Adrenal gland (tissue), 12 donors: ENCODE data around the gene STT3B. TPM values are rescaled to one million over a fixed set of nuclear protein-coding genes. Genes with fewer than 3 reads are reported as not detected.

ENCODE experiments used
- DNase-seq, 7 donors: peaks; one replicate each; pipeline ENCODE4 v3.0.0-alpha.2; 2019 to 2020
- H3K27ac ChIP-seq, 5 donors: fragments of 200-600 bp; sonication (generic) in 4 of 5; 1 replicate in 3 of 5; 2 replicates in 2 of 5; pipeline versions ENCODE4 v1.5.1 to v1.8.0; 2016 to 2020; ENCODE audit warnings: mild to moderate bottlenecking in 1 of 5
- H3K27me3 ChIP-seq: fragments of 200-600 bp; 2 replicates; pipeline ENCODE4 v1.8.0; 2021
- H3K36me3 ChIP-seq, 2 donors: fragments of 200-600 bp; replicated peaks in 1 of 2; 1 replicate in 1 of 2; 2 replicates in 1 of 2; pipeline versions ENCODE4 v1.5.1 to v1.8.0; 2018 to 2022
- H3K4me1 ChIP-seq, 2 donors: fragments of 200-600 bp; replicated peaks in 1 of 2; 1 replicate in 1 of 2; 2 replicates in 1 of 2; pipeline versions ENCODE4 v1.5.1 to v1.8.0; 2018 to 2021
- H3K4me3 ChIP-seq, 4 donors: fragments of 200-600 bp; sonication (generic) in 3 of 4; one replicate each; pipeline ENCODE4 v1.5.1; 2016 to 2018
- H3K9me3 ChIP-seq, 3 donors: fragments of 200-600 bp; sonication (generic) in 1 of 3; replicated peaks in 1 of 3; 1 replicate in 2 of 3; 2 replicates in 1 of 3; pipeline versions ENCODE4 v1.5.1 to v1.8.0; 2016 to 2021
- CTCF ChIP-seq, 6 experiments: fragments of 450-650 bp in 4 of 6; fragments of 200-600 bp in 2 of 6; sonication (generic) in 1 of 6; IDR thresholded peaks; 1 replicate in 5 of 6; 2 replicates in 1 of 6; pipeline versions ENCODE4 v1.5.1 to v1.8.0; 2016 to 2021; ENCODE audit warnings: antibody characterized with exemption in 6 of 6, mild to moderate bottlenecking in 2 of 6, moderate library complexity in 1 of 6
- POLR2A ChIP-seq, 2 donors: fragments of 450-650 bp; IDR thresholded peaks; one replicate each; pipeline ENCODE4 v1.6.1; 2017; ENCODE audit warnings: antibody characterized with exemption in 2 of 2, mild to moderate bottlenecking in 2 of 2, moderate library complexity in 1 of 2
- WGBS, 4 donors: extraction: QIAGEN DNeasy Blood & Tissue Kit in 2 of 4; methylation state at CpG; one replicate each; pipeline versions ENCODE4 v1.1.5 to v1.1.7; 2013 to 2017; 5-methylcytosine and 5-hydroxymethylcytosine counted together
- intact Hi-C, 2 donors: fragments of 100-400 bp; cut with DNase I; formaldehyde crosslinking; loops; one replicate each; pipeline versions ENCODE4 v1.14.1 to v1.15.0; 2022 to 2023
- polyA plus RNA-seq, 3 donors: library from polyadenylated mRNA; stranded (reverse); fragments of 200-250 nt in 2 of 3; fragments of 350-450 nt in 1 of 3; fragmentation: Illumina TruSeq in 1 of 3; extraction: RNeasy Lipid Tissue Mini Kit (QIAGEN cat#74804) in 1 of 3; gene quantifications; one replicate each; pipeline ENCODE4 v1.2.3, GENCODE V29; 2013 to 2014
- total RNA-seq, 9 donors: library from RNA; depleted of rRNA in 4 of 9; stranded (reverse); fragments of >200 nt in 4 of 9; fragments of 120-200 nt in 1 of 9; fragmentation: NEBNext Ultra II Directional in 1 of 9; extraction: Animal tissue kit (Norgen Biotek cat#: 25700) in 1 of 9; gene quantifications; one replicate each; pipeline versions ENCODE4 v1.1.0 to v1.2.4, GENCODE V29; 2013 to 2023
- donor health status: healthy with polysubstance abuse.
- donor health status: Bipolar disorder and iron deficiency.
- donor health status: DM: yes; HTN: yes; CAD: no.
- donor health status: DM: no; HTN: no; CAD: no.
- donor health status: DM: no; HTN: no; CAD: no.
- donor health status: DM: yes; HTN: yes; CAD: no.

Gene STT3B
- total and polyA plus RNA-seq, 12 donors: 38.0 to 141 (median 104) TPM

- TF ChIP-seq POLR2A (IDR thresholded peaks at IDR 0.05) (no peak), CTCF (IDR thresholded peaks at IDR 0.05) (no peak)
- Histone ChIP-seq H3K9me3 (peaks cover 0 to 6% (median 0%) of the 10 kb centered on the region in 3 donors), H3K4me3 (no peak overlapping the region), H3K27me3 (no peaks in the 10 kb centered on the region), H3K4me1 (no peaks in the 10 kb centered on the region), H3K27ac (no peak overlapping the region), H3K36me3 (no peaks in the 10 kb centered on the region)
- 95 to 100% (median 96%) methylated on average over 1 to 4 of the region's 4 CpGs for WGBS, 4 donors
- intact Hi-C loops: no loop called here
- no peak for DNase-seq
These were observed 73.7 kb downstream of the STT3B start for GRCh38 chr3:31606453-31606852.

GRCh38 chr3:31610700-31611275, 78.1 kb downstream of the STT3B start:
- H3K36me3 ChIP-seq: no peaks in the 10 kb centered on the region
- peaks cover 0 to 10% of the 10 kb centered on the region in 2 donors for H3K4me1 ChIP-seq
- intact Hi-C loops: no loop called here
- TF ChIP-seq POLR2A (IDR thresholded peaks at IDR 0.05): no peak
- TF ChIP-seq CTCF (IDR thresholded peaks at IDR 0.05): peak; percentile 17 to 64 (median 58)
- H3K27ac ChIP-seq: no peak overlapping the region
- peak in 2 of 7 donors; percentile 44 to 45 for DNase-seq
- WGBS, 4 donors: 89 to 96% (median 92%) methylated on average over 1 of the region's 1 CpG
- no peaks in the 10 kb centered on the region for H3K27me3 ChIP-seq
- H3K9me3 ChIP-seq: peaks cover 0 to 6% (median 0%) of the 10 kb centered on the region in 3 donors
- no peak overlapping the region for H3K4me3 ChIP-seq

- Histone ChIP-seq H3K9me3 (no peaks in the 10 kb centered on the region), H3K27ac (no peak overlapping the region), H3K4me1 (peaks cover 0 to 21% of the 10 kb centered on the region in 2 donors), H3K4me3 (no peak overlapping the region), H3K27me3 (no peaks in the 10 kb centered on the region), H3K36me3 (no peaks in the 10 kb centered on the region)
- intact Hi-C loops: no loop called here
- WGBS, 4 donors: 92 to 100% (median 96%) methylated on average over 1 of the region's 1 CpG
- DNase-seq: no peak
- no peak for TF ChIP-seq CTCF (IDR thresholded peaks at IDR 0.05)
- no peak for TF ChIP-seq POLR2A (IDR thresholded peaks at IDR 0.05)
These were observed 80.5 kb downstream of the STT3B start for GRCh38 chr3:31613177-31613576.

GRCh38 chr3:31613654-31614053, 80.9 kb downstream of the STT3B start:
- 89 to 97% (median 92%) methylated on average over 4 of the region's 4 CpGs for WGBS, 4 donors
- no peak for TF ChIP-seq POLR2A (IDR thresholded peaks at IDR 0.05)
- TF ChIP-seq CTCF (IDR thresholded peaks at IDR 0.05): no peak
- H3K27ac ChIP-seq: no peak overlapping the region
- DNase-seq: no peak
- intact Hi-C loops: no loop called here
- no peaks in the 10 kb centered on the region for H3K9me3 ChIP-seq
- peaks cover 0 to 21% of the 10 kb centered on the region in 2 donors for H3K4me1 ChIP-seq
- H3K27me3 ChIP-seq: no peaks in the 10 kb centered on the region
- H3K4me3 ChIP-seq: no peak overlapping the region
- no peaks in the 10 kb centered on the region for H3K36me3 ChIP-seq
